GM18858 (cell line): ENCODE data around the gene CSMD2.

Source experiments
- ATAC-seq: cut with Tn5 transposase; IDR thresholded peaks from one replicate; pipeline ENCODE4 v1.9.1; 2021; ENCODE audit not compliant: unreplicated experiment

Gene CSMD2

DNA sequence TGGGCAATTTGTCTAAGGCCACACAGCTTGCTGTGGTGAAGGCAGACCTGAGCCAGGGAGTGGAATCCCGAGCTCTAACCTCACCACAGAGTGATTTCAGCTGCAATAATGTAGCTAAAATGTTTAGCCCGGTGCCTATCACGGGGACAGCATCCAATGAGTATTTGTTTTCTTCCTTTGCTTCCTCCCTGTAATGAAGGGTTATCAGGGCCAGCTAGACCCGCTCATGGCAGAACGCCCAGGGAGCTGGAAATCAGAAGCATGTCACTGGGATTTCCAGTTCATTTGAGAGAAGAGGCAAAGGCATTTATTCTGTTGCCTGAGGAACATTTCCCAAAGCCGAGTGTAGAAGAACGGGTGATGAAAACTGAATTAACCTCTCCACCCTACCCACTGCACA, 509.5 kb downstream of the CSMD2 start:
- no peak for ATAC-seq

DNA sequence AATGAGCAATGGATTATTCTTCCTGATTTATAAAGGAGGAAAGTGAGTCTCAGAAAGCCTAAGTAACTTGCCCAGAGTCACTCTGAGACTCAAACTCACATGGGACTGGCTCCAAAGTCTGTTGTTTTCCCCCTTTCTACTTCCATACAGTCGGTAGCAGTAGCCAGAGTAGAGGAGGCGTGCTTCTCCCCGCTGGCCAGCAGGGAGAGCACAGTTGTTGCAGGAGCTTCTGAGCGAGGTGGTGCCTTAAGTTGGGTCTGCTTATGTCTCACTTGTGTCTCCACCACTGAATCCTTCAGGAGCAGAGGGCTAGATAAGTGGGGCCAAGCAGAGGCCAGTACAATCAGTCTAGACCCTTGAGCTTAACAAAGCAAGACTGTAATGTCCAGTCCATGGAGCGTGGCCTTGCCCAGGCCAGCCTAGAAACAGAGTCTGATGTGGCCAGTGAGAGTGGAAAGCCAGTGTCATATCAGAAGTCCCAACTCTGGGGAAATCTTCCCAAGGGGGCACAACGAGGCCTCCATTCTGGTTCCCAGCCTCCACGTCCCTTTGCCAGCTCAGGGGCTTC, 510.7 kb downstream of the CSMD2 start:
- no peak for ATAC-seq

DNA sequence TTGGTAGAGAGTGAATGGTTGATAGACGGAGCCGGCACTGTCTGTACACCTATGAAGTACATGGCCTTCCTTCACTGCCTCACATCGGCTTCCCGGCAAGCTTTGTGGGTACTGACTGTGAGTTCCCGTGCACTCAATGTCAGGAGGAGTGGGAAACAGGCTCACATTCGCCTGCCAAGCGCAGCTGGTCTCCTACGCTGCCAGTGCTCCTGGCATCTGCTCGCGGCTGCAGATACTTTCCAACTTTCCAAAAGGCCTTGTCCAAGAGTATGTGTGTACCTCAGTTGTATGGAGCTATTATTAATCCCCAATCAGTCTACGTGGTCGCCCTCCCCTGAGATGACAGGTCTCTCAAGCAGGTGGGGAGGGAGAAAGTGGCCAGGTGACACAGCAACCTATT, 511.8 kb downstream of the CSMD2 start:
- ATAC-seq: no peak

DNA sequence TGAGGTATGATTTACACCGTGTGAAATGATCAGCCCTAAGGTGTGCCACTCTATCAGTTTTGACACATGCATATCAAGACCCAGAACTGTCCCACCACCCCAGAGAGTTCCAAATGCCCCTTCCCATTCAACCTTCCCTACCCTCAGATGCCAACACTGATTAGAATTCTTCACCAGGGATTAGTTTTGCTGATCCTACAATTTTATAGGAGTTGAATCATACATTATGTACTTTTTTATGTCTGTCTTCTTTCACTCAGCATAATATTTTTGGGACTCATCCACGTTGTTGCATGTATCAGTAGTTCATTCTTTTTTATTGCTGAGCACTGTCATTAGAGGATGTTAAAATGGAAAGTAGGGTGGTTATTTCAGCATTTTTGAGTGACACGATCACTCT, 514.3 kb downstream of the CSMD2 start:
- ATAC-seq: no peak

DNA sequence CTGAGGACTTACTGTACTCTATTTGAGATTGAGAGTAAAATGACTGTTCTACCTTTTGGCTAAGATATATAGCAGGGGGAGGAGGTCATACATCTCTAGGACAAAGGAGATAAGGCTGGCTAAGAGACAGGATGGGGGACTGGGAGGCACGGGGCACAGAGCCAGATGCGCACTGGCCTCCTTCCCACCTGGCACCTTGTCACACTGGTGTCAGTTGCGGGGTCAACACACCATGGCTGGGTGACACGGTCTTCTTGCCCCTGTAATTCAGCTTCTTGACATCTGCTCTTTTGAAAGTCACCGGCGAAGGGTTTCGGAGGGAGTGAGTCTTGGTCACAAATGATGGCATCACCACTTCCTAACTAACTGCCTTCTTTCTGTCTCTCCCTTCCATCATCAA, 515.3 kb downstream of the CSMD2 start:
- ATAC-seq: no peak

DNA sequence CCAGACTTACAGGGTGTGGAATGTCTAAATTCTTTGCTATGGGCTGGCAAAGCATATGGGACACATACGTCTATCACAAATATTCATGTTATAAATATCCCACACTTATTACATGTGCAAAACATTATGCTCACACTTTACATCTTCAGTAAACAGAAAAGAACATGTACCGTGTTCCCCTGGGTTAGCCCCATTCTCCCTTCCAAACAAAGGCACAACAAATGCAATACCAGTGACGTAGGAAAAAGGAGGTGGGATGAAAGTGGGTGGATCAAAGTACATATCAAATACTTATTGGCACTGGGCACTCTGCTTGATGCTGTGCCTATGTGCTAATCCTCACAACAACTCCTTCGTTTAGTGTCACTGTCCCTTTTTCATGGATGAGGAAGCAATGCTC, 521.8 kb downstream of the CSMD2 start:
- no peak for ATAC-seq

DNA sequence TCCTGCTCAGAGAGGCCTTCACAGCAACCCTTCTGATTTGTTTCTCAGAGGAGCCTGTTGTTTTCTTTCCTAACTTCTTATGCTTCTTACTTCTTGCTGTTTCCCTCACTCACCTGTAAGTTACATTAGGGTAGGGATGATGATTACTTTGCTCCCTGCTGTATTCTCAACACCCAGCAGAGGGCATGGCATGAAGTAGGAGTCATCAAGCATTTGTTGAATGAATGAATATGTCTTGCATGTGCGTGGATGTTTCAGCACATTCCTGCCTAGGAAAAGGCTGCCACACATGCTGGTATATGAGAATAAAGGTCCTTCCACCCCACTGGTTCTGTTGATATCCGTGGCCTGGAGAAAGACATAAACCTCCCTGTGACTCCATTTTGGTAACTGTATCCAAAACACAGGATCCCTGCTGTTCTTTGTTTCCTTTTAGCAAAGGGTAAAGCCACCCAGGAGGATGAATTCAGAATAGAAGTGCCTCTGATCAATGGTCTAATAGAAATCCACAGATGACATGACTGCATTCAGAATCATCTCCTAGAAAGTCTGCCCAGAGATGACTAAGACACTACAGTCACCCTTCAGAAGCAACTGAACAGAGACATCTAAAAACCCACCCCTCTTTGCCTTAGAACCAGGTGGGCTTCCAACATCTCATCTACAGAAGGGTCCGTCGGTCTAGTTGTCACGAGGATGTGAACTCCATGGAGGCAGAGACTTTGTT, 523.8 kb downstream of the CSMD2 start:
- no peak for ATAC-seq

DNA sequence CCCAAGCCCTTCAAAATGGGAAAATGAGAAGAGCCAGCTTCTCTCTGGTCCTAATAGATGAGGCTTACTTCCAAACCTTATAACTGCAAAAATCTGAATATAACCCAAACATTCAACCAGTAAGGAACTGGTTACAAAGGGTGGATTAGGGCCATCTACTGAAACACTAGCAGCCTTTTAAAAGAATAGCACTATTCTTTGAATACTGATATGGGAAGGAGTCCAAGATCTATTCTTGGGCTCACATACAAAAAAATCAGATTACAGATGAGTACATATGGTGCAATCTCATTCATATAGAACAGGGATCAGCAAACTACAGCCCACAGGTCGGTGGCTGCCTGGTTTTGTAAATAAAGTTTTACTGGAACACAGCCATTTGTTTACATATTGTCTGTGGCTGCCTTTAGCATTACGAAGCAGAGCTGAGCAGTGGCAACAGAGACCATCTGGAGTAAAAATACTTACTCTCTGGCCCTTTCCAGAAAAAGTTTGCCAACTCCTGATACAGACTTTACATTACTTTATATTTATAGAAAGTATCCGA, 524.8 kb downstream of the CSMD2 start:
- ATAC-seq: no peak

DNA sequence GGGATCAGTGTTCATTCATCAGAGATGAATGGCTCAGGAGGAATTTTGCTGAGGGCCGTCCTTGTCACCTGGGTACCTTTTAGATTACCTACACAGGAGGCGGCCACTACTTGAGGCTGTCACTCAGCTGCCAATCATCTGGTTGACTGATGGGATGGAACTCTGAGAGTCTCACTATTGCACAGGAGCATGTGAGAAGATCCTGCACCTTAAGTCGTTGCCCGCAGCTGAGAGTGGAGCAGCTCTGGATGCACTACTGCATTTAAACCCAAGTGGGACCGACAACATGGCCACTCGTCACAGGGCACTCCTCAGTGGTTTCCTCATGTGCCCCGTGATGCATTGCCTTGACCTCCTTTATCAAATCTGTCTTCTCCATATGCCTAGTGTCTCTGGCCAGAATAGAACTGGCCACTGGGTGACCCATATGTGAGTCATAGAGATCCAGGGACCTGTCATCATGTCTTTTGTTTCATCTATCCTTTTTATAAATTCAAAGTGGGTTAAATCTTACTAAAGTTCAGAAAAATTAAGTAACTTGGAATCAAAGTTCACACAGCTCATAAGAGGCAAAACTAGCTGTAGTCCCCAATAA, 527.1 kb downstream of the CSMD2 start:
- ATAC-seq: no peak

DNA sequence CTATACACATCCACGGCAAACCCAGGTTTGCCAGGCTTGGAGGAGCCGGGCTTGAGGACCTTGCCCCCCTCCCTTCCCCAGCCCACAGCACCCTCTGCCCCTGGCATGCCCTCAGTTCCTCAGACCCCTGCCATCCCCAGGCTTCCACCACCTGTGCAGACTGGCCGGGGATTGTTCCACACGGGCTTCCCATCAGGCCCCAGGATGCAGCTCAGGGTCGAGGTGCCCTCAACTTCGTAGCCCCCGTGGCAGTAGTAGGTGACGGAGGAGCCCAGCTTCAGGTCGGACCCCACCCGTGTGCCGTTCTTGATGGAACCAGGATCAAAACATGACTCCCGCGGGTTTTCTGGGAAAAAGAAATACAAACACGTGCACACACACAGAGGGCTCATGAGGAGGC, 528.8 kb downstream of the CSMD2 start:
- ATAC-seq: no peak

DNA sequence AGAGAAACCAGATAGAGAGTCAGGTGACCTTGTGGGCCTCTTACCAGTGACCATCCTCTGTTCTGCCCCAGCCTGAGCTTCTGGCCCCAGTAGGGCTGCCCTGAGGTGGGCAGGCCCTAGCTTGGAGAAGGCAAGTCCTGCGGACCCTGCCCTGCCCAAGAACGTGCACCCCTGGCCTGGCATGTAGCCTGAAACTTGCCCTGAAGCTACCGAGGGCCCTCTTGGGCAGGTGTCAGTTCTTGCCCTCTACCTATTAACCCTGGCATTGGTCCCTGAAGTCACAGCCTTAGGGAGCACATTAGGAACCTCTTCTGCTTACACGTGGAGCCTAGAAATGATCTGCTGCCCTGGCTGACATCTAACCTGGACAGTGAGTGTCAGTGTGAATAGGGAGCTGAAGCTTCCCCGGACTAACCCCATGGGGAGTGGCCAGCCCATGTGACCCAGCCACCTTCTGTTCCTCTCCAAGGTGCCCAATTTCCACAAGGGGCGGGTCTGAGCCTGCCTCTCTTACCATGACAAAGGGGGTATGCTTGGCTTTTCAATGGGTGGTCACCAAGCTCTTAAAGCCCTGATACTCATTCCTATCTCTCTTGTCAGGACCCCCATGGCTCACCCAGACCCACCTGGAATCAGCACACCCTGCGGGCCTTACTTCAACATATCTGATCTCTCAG, 529.6 kb downstream of the CSMD2 start:
- no peak for ATAC-seq

DNA sequence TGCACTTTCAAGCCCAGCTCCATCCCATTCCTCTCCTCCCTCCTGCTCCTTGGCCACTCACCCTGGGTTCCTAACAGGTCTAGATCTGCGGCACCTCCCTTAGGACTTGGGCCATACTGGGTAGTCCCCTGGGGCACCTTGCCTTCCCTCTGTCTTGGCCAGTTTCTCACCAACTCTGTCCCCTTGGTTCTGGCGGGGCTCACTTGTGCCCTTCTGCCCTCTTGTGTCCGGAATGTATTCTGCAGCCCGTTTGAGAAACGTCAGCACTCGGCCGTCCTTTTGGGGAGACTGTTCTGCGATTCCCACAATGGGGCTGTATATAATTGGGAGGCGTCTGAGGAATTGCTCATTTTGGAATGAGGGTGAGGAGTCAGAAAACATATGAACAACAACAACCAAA, 530.2 kb downstream of the CSMD2 start:
- ATAC-seq: no peak

DNA sequence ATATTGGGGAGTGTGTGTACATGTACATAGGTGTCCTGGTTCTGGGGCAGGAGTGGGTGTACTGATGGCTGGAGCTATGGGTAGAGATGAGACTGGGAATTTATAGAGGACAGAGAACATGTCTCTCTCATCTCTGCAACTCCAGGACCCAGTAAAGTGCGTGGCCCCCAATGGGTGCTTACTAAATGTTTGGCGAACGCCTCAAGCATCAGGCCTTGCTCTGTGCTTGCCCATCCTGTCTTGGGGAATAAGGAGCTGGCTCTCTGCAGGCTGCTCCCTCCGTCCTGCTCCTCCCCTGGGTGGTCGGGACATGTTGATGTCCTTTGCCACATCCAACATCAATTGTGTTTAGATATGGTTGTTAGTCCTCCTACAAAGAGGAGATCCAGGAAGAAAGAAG, 530.9 kb downstream of the CSMD2 start:
- no peak for ATAC-seq

DNA sequence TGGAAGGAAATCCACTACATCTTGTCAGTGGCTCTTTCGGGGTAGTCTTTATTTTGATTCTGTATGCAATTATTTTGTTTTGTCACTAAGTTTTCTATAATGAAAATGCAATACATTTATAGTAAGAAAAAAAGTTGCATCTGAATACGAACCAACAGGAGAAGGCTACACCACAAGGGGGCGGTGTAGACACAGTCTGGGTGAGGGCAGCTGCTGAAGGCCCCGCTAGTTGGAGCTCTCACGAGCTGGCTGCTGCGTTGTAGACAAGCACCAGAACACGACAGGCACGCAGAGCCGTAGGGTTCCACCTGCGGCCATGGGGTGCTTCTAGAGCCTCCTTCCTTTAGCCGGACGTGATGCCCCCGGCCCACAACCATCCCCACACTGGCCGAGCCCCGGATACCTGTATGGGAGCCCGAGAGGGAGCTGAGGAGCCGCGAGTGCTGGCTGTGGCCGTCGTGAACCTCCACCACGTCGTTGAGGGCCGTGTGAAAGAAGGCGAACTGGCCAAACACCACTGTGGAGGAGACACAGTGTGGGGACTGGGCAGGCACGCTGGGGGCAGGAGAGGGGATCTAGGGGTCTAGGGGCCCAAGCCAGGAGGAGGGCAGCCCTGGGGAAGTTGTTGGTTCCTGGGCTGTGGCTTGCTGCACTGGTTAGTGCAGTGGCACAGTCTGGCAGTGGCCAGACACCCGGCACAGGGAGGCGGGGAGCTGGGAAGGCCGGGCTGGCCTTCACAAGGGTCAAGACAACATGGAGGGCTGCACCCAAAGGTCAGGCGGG, 531.8 kb downstream of the CSMD2 start:
- no peak for ATAC-seq

DNA sequence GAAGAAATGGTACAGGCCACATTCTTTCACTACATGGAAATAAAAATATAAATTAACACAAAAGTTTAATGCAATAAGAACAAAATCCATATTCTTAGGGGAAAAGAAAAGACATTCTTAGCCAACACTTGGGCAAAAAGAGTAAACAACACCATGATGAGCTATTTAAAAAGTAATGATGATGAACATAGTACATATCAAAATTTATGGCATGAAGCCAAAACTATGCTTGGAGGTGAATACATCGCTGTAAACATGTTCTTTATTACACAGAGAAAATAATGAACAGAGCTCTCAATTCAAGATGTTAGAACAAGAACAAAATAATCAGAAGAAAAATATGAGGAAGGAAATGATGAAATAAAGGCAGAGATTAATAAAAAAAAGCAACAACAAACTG, 534.3 kb downstream of the CSMD2 start:
- no peak for ATAC-seq

DNA sequence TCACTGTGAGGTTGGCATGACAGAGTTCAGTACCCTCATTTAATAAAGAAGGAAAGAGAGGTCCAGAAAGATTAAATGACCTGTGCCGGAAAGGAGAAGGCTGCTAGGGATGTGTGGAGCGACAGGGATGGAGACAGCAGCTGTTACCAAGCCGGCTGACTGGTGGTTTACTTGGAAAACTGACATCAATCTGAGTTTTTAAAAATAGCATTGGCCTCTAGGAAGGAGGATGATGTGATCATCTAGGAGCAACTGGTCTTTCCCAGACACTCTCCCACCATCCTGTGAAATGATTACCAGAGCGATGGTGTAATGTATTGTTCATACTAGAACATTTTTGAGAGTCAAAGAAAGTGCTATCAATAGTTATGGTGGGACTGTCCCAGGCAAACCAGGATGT, 538.2 kb downstream of the CSMD2 start:
- no peak for ATAC-seq

DNA sequence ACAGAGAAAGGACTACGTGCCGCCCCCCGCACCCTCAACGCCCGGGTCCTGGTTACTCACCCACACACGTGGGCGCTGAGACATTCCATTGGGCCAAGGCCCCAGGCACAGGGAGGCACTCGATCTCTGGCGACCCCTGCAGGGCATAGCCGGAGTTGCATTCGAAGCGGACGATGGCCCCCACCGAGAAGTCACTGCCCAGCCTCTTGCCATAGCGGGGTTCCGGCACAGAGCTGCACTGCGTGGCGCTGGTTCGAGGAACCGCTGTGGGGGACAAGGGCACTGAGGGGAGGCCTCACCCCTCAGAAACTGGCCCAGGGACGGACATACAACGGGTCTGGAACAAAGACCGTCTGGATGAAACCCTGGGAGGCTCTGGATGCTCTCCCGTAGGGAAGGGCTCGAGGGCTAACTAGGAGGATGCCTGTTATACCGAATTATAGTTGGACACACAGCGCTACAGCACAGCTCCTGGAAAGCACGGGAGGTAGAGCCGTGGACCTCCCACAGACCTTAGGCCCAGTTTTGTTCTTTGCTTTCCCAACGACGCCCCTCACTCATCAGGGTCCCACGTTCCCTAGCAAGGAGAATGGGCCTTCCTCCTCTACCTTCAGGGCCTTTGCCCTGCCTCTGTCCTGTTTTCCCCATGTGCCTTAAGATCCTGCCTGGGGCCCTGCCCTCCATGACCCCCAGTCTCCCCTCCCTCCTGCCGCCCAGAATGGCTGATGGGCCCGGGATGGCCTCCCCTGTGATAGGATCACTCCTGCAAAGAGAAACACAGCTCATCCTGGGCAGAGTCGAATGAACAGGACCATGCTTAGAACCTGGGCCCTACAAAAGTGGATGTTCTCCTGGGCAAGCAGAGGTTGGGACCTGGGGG, 539.8 kb downstream of the CSMD2 start:
- no peak for ATAC-seq

DNA sequence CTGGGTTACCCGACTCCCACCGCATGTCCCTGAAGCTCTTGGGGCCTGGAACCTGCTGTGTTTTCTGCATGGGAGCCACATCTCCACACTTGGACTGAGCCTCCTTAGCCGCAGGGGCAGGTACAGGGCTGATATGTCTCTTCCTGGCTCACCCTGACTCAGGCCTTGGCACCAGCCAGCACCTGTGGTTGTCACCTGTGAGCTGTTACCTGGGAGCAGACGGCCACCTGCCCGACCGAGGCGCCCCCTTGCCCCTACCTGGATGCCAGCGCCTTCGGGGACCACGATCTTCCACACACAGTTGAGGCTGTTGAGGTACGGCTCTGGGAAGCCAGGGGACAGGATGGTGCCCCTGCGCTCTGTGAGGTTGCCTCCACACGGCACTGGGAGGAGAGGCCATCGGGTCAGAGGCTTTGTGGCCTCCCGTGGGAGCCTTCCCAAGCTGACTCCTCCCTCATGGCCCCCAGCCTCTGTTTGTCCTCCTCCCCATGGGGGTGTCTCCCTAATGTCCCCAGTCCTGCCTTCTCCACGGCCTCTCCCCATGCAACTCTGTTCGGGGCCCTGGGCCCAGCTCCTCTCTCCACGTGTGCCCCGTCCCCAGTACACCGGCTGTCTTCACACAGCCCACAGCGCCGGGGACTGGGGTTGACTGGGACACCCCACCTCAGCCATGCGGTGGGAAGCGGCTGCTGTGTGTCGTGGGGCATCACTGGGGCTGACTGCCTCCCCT, 540.6 kb downstream of the CSMD2 start:
- no peak for ATAC-seq

DNA sequence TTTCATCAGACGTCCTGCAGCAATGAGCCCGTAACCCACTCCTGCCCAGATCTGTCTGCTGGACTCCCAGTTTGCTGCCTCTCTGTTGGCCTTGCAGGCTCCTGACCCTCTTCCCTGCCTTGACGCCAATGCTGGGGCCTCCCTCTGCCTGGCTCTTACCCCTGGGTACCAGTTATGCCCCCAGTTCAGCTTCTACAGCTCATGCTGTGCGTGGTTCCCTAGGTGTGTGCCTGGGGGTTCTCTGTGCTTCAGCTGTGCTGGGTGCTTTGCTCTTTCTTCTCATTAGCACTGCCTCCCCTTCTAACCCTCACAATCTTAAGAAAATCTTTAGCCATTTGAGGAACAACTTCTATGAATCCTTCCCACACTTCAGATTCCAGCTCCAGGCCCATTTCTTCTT, 541.2 kb downstream of the CSMD2 start:
- no peak for ATAC-seq
